HG02870 (cell line): ENCODE results near the gene DROSHA.
"Not testable (repeated sequence)": the region's sequence is repeated elsewhere in the genome, so short reads cannot be mapped to it uniquely, and the experiment has no call there.

Source experiments
- ATAC-seq: cut with Tn5 transposase; IDR thresholded peaks from one replicate; pipeline ENCODE4 v1.9.1; 2021; ENCODE audit warnings: mild to moderate bottlenecking, moderate library complexity; ENCODE audit not compliant: unreplicated experiment

The DROSHA gene

GRCh38 chr5:31385774-31386537 is 145.9 kb downstream of the DROSHA start:
- no peak for ATAC-seq

GRCh38 chr5:31383734-31384133 is 148.2 kb downstream of the DROSHA start:
- no peak for ATAC-seq

GRCh38 chr5:31382051-31382878 is 149.6 kb downstream of the DROSHA start:
- ATAC-seq = peak; percentile 88

GRCh38 chr5:31381299-31381698 is 150.6 kb downstream of the DROSHA start:
- no peak for ATAC-seq

GRCh38 chr5:31380049-31380448 is 151.8 kb downstream of the DROSHA start:
- no peak for ATAC-seq

GRCh38 chr5:31378838-31379237 is 153.1 kb downstream of the DROSHA start:
- no peak for ATAC-seq

GRCh38 chr5:31378136-31378535 is 153.8 kb downstream of the DROSHA start:
- no peak for ATAC-seq

- ATAC-seq = no peak
Measured at GRCh38 chr5:31377274-31377946, 154.5 kb downstream of the DROSHA start.

GRCh38 chr5:31375999-31376720 is 155.7 kb downstream of the DROSHA start:
- ATAC-seq = no peak

- ATAC-seq = no peak
Measured at GRCh38 chr5:31372124-31372523, 159.8 kb downstream of the DROSHA start.

- ATAC-seq = no peak
Measured at GRCh38 chr5:31366941-31367340, 165.0 kb downstream of the DROSHA start.

- no peak for ATAC-seq
Measured at GRCh38 chr5:31365776-31366175, 166.1 kb downstream of the DROSHA start.

- ATAC-seq = no peak
Measured at GRCh38 chr5:31364881-31365636, 166.8 kb downstream of the DROSHA start.

GRCh38 chr5:31362931-31363568 is 168.8 kb downstream of the DROSHA start:
- no peak for ATAC-seq

- ATAC-seq = no peak
Measured at GRCh38 chr5:31362529-31362900, 169.4 kb downstream of the DROSHA start.

- ATAC-seq = not testable (repeated sequence)
Measured at GRCh38 chr5:31361704-31362528, 170.0 kb downstream of the DROSHA start.

GRCh38 chr5:31361234-31361633 is 170.7 kb downstream of the DROSHA start:
- no peak for ATAC-seq

GRCh38 chr5:31359839-31360238 is 172.1 kb downstream of the DROSHA start:
- ATAC-seq = peak; percentile 69

GRCh38 chr5:31357038-31357437 is 174.9 kb downstream of the DROSHA start:
- ATAC-seq = no peak
